Measurements from ENCODE around the gene NEDD4L. TPM values are rescaled to one million over a fixed set of nuclear protein-coding genes. Genes with fewer than 3 reads are reported as not detected.

NEDD4L gene
- polyA plus RNA-seq, 1 donor (not counting 4 experiments of a cell fraction or from before 2014, with no cell fraction given), result 52.6 TPM

- peaks cover 13% of the 10 kb centered on the region for H3K4me1 ChIP-seq (ENCODE audit: control insufficient read depth, extremely low read depth, insufficient read depth, low read length)
- no peaks in the 10 kb centered on the region for H3K9me1 ChIP-seq (ENCODE audit: control insufficient read depth, extremely low read depth, insufficient read depth, low read length)
- no peak overlapping the region for H3K4me3 ChIP-seq (ENCODE audit: control insufficient read depth in 2 of 3, extremely low read depth in 1 of 3, insufficient read depth in 2 of 3, low read depth in 1 of 3, low read length in 3 of 3)
- dilution Hi-C loops (cut with MboI; ENCODE audit: extremely low pct_ligation_motif_present, low sequenced_read_pairs), result no loop called here
- no peaks in the 10 kb centered on the region for H3K9me3 ChIP-seq (ENCODE audit: control insufficient read depth, low read depth, low read length)
- no peak overlapping the region for H3K9ac ChIP-seq (ENCODE audit: control insufficient read depth, extremely low read depth, insufficient read depth, low read length)
- H3K27me3 ChIP-seq (ENCODE audit: control insufficient read depth, extremely low read depth, insufficient read depth, low read length), result no peaks in the 10 kb centered on the region
- H3K36me3 ChIP-seq (ENCODE audit: control insufficient read depth in 2 of 2, extremely low read depth in 1 of 2, insufficient read depth in 2 of 2, low read length in 2 of 2), result no peaks in the 10 kb centered on the region
- FAIRE-seq (no peak), DNase-seq (ENCODE audit: low read depth, low spot score) (no peak)
- no peak overlapping the region for H2AFZ ChIP-seq (ENCODE audit: control insufficient read depth, low read length)
- no peaks in the 10 kb centered on the region for H4K20me1 ChIP-seq (ENCODE audit: control insufficient read depth, extremely low read depth, insufficient read depth, low read length)
- TF ChIP-seq CTCF (optimal IDR thresholded peaks at IDR 0.05 in 1 of 3, IDR thresholded peaks at IDR 0.05 in 1 of 3, conservative IDR thresholded peaks at IDR 0.05 in 1 of 3; ENCODE audit: extremely low read depth in 1 of 3, insufficient read depth in 2 of 3, low read length in 3 of 3) (no peak), EZH2 (IDR thresholded peaks at IDR 0.05; ENCODE audit: low read length) (no peak)
- peaks cover 6% of the 10 kb centered on the region for H3K79me2 ChIP-seq (ENCODE audit: control insufficient read depth, insufficient read depth, low read length)
- no peak overlapping the region for H3K27ac ChIP-seq (ENCODE audit: control insufficient read depth, insufficient read depth, low read length)
- H3K4me2 ChIP-seq (ENCODE audit: control insufficient read depth, extremely low read depth, insufficient read depth, low read depth, low read length), result no peak overlapping the region
These were observed 131.8 kb downstream of the NEDD4L start for GRCh38 chr18:58175786-58176176.

- H2AFZ ChIP-seq (ENCODE audit: control insufficient read depth, low read length), result peak overlapping the region; percentile 59
- peak overlapping the region; percentile 73 for H3K4me2 ChIP-seq (ENCODE audit: control insufficient read depth, extremely low read depth, insufficient read depth, low read depth, low read length)
- dilution Hi-C loops (cut with MboI; ENCODE audit: extremely low pct_ligation_motif_present, low sequenced_read_pairs), result no loop called here
- H3K9me1 ChIP-seq (ENCODE audit: control insufficient read depth, extremely low read depth, insufficient read depth, low read length), result no peaks in the 10 kb centered on the region
- H4K20me1 ChIP-seq (ENCODE audit: control insufficient read depth, extremely low read depth, insufficient read depth, low read length), result no peaks in the 10 kb centered on the region
- H3K9ac ChIP-seq (ENCODE audit: control insufficient read depth, extremely low read depth, insufficient read depth, low read length), result peak overlapping the region; percentile 29
- TF ChIP-seq EZH2 (IDR thresholded peaks at IDR 0.05; ENCODE audit: low read length), result no peak
- TF ChIP-seq CTCF (optimal IDR thresholded peaks at IDR 0.05 in 1 of 3, IDR thresholded peaks at IDR 0.05 in 1 of 3, conservative IDR thresholded peaks at IDR 0.05 in 1 of 3; ENCODE audit: extremely low read depth in 1 of 3, insufficient read depth in 2 of 3, low read length in 3 of 3), result no peak
- no peaks in the 10 kb centered on the region for H3K36me3 ChIP-seq (ENCODE audit: control insufficient read depth in 2 of 2, extremely low read depth in 1 of 2, insufficient read depth in 2 of 2, low read length in 2 of 2)
- H3K27me3 ChIP-seq (ENCODE audit: control insufficient read depth, extremely low read depth, insufficient read depth, low read length), result no peaks in the 10 kb centered on the region
- DNase-seq (ENCODE audit: low read depth, low spot score), result peak; percentile 60
- H3K79me2 ChIP-seq (ENCODE audit: control insufficient read depth, insufficient read depth, low read length), result peaks cover 6% of the 10 kb centered on the region
- peaks cover 13% of the 10 kb centered on the region for H3K4me1 ChIP-seq (ENCODE audit: control insufficient read depth, extremely low read depth, insufficient read depth, low read length)
- peak overlapping the region in 1 of 3 experiments; percentile 21 for H3K4me3 ChIP-seq (ENCODE audit: control insufficient read depth in 2 of 3, extremely low read depth in 1 of 3, insufficient read depth in 2 of 3, low read depth in 1 of 3, low read length in 3 of 3)
- peak; percentile 67 for FAIRE-seq
- H3K27ac ChIP-seq (ENCODE audit: control insufficient read depth, insufficient read depth, low read length), result peak overlapping the region; percentile 41
- no peaks in the 10 kb centered on the region for H3K9me3 ChIP-seq (ENCODE audit: control insufficient read depth, low read depth, low read length)
These were observed 133.1 kb downstream of the NEDD4L start for GRCh38 chr18:58177004-58177717.

Data from keratinocyte (primary cell).